GM12878 (cell line): ENCODE data around the gene MDGA2. TPM values are rescaled to one million over a fixed set of nuclear protein-coding genes. Genes with fewer than 3 reads are reported as not detected.
"Not testable (repeated sequence)": the region's sequence is repeated elsewhere in the genome, so short reads cannot be mapped to it uniquely, and the experiment has no call there.

Experiments used
- ATAC-seq: fragments of 200-7000 bp; cut with Tn5 transposase; 3 replicates; pipeline ENCODE4 v1.9.1; 2020; ENCODE audit warnings: mild to moderate bottlenecking, moderate library complexity
- BruUV-seq: library from RNA; stranded (reverse); fragments of 400-500 nt; replicated peaks from 2 replicates; lab custom pipeline; 2021; lab: Mats Ljungman, UMichigan
- CTCF ChIA-PET: fragments of 300-600 bp; sonication (Branson Sonifier 250); formaldehyde crosslinking; extraction: SDS; loops from one replicate; lab custom pipeline; 2021; ENCODE audit warnings: inconsistent platforms; lab: Yijun Ruan, JAX
- POLR2A ChIA-PET: fragments of 350-600 bp; formaldehyde crosslinking; extraction: SDS; loops from one replicate; lab custom pipeline; 2021; ENCODE audit warnings: inconsistent platforms; lab: Charles Lee
- RAD21 ChIA-PET: fragments of 300-600 bp; sonication (Branson Sonifier 250); formaldehyde crosslinking; loops from one replicate; lab custom pipeline; 2023; ENCODE audit warnings: antibody characterized with exemption; ENCODE audit not compliant: unreplicated experiment; lab: Charles Lee
- SMC1A ChIA-PET: fragments of 300-600 bp; sonication (Branson Sonifier 250); formaldehyde crosslinking; loops from one replicate; lab custom pipeline; 2023; ENCODE audit not compliant: unreplicated experiment, uncharacterized antibody; lab: Charles Lee
- DNase-seq: peaks from one replicate; pipeline ENCODE4 v3.0.0-alpha.2; 2011; ENCODE audit warnings: low read depth, low spot score
- FAIRE-seq: peaks from 3 replicates; lab custom pipeline; 2011; peaks lifted over from hg19 to GRCh38; lab: Jason Lieb, UNC
- H2AFZ ChIP-seq: 2 replicates; pipeline ENCODE4 v1.6.0; 2011; ENCODE audit warnings: low read depth, low read length, control low read depth; ENCODE audit not compliant: control insufficient read depth
- H3K27ac ChIP-seq: 2 replicates; pipeline ENCODE4 v1.5.1; 2011; ENCODE audit warnings: control low read depth; ENCODE audit not compliant: control insufficient read depth, insufficient read depth
- H3K27me3 ChIP-seq, 2 experiments: replicated peaks in 1 of 2; 2 replicates each; pipeline versions ENCODE4 v1.6.0 to v1.6.1; 2011; ENCODE audit warnings: low read length in 1 of 2; ENCODE audit not compliant: control insufficient read depth in 2 of 2, insufficient read depth in 2 of 2
- H3K36me3 ChIP-seq, 2 experiments: 2 replicates each; pipeline ENCODE4 v1.5.1; 2011; ENCODE audit warnings: low read length in 1 of 2; ENCODE audit not compliant: control insufficient read depth in 2 of 2, insufficient read depth in 2 of 2
- H3K4me1 ChIP-seq: 2 replicates; pipeline ENCODE4 v1.6.1; 2011; ENCODE audit warnings: mild to moderate bottlenecking, low read length, moderate library complexity, mixed read lengths; ENCODE audit not compliant: control insufficient read depth, insufficient read depth
- H3K4me2 ChIP-seq: 2 replicates; pipeline ENCODE4 v1.6.0; 2011; ENCODE audit warnings: control low read depth; ENCODE audit not compliant: control insufficient read depth, insufficient read depth
- H3K4me3 ChIP-seq: fragments of 200-600 bp; sonication (generic); 2 replicates; pipeline ENCODE4 v1.5.1; 2016
- H3K79me2 ChIP-seq: 2 replicates; pipeline ENCODE4 v1.6.0; 2011; ENCODE audit warnings: low read length; ENCODE audit not compliant: control insufficient read depth, insufficient read depth
- H3K9ac ChIP-seq: 2 replicates; pipeline ENCODE4 v1.8.0; 2011; ENCODE audit warnings: low read length, control low read depth, mixed read lengths; ENCODE audit not compliant: control insufficient read depth, insufficient read depth
- H3K9me3 ChIP-seq: replicated peaks from 3 replicates; pipeline ENCODE4 v1.5.1; 2011; ENCODE audit warnings: mild to moderate bottlenecking, low read length; ENCODE audit not compliant: control insufficient read depth, insufficient read depth
- H4K20me1 ChIP-seq: 2 replicates; pipeline ENCODE4 v1.6.0; 2011; ENCODE audit not compliant: control insufficient read depth, insufficient read depth
- BACH1 ChIP-seq: fragments of 450-650 bp; IDR thresholded peaks from 2 replicates; pipeline ENCODE4 v1.6.1; 2017; ENCODE audit warnings: mild to moderate bottlenecking, borderline replicate concordance
- JUNB ChIP-seq: IDR thresholded peaks from 2 replicates; pipeline ENCODE4 v1.6.1; 2016; ENCODE audit warnings: antibody characterized with exemption, mild to moderate bottlenecking
- JUND ChIP-seq: IDR thresholded peaks from 2 replicates; pipeline ENCODE4 v1.6.1; 2012; ENCODE audit warnings: low read depth, mild to moderate bottlenecking, low read length, improper control_type of control experiment, moderate library complexity
- KDM1A ChIP-seq: fragments of 200-600 bp; sonication (generic); IDR thresholded peaks from 2 replicates; pipeline ENCODE4 v1.6.1; 2016; ENCODE audit warnings: borderline replicate concordance
- NRF1 ChIP-seq: conservative IDR thresholded peaks from 2 replicates; pipeline ENCODE4 v1.6.1; 2011; ENCODE audit warnings: mild to moderate bottlenecking, low read depth, low read length, improper control_type of control experiment
- POLR2A ChIP-seq: IDR thresholded peaks from 2 replicates; pipeline ENCODE4 v1.6.1; 2011; ENCODE audit warnings: low read depth, mild to moderate bottlenecking, low read length
- POU2F2 ChIP-seq: IDR thresholded peaks from 3 replicates; pipeline ENCODE4 v1.6.1; 2011; ENCODE audit warnings: low read depth, mild to moderate bottlenecking, low read length, borderline replicate concordance
- SMAD5 ChIP-seq: IDR thresholded peaks from 2 replicates; pipeline ENCODE4 v1.6.1; 2016; ENCODE audit warnings: antibody characterized with exemption, low read depth
- SMARCA5 ChIP-seq: fragments of 450-650 bp; IDR thresholded peaks from 2 replicates; pipeline ENCODE4 v1.6.1; 2017; ENCODE audit warnings: mild to moderate bottlenecking
- YY1 ChIP-seq: IDR thresholded peaks from 2 replicates; pipeline ENCODE4 v1.6.1; 2011; ENCODE audit warnings: low read depth, mild to moderate bottlenecking, low read length
- ZBTB4 ChIP-seq: fragments of 450-650 bp; formaldehyde crosslinking; IDR thresholded peaks from 2 replicates; pipeline ENCODE4 v1.4.0; 2022; ENCODE audit warnings: mild to moderate bottlenecking, moderate library complexity
- WGBS: methylation state at CpG from one replicate; pipeline ENCODE4 v1.1.6; 2016; ENCODE audit warnings: low lambda C conversion rate; ENCODE audit not compliant: insufficient replicate concordance, insufficient coverage; ENCODE audit errors: missing lambda C conversion rate; 5-methylcytosine and 5-hydroxymethylcytosine counted together
- in situ Hi-C: fragments of 300-500 bp; cut with MboI; formaldehyde crosslinking; loops from 9 replicates; pipeline ENCODE4 v1.14.3; 2018; ENCODE audit warnings: mixed read lengths
- intact Hi-C: fragments of 100-400 bp; cut with micrococcal nuclease; formaldehyde crosslinking; loops from one replicate; pipeline ENCODE4 v1.14.2; 2022; ENCODE audit not compliant: unreplicated experiment
- polyA plus RNA-seq, 11 experiments: library from polyadenylated mRNA; depleted of rRNA in 4 of 11; unstranded in 6 of 11; stranded (reverse) in 5 of 11; fragments of >200 nt; fragmentation: Nextera tagmentation in 4 of 11; fragmentation: Illumina TruSeq in 1 of 11; extraction: Ambion mirVana in 4 of 11; extraction: Trizol in 1 of 11; gene quantifications; 1 replicate in 1 of 11; 2 replicates in 10 of 11; pipeline versions ENCODE4 v1.2.1 to v1.2.3, GENCODE V29; 2011 to 2016; ENCODE audit warnings: inconsistent platforms in 2 of 11, missing spikeins in 2 of 11, low read depth in 1 of 11
- total RNA-seq, 4 experiments: library from RNA; depleted of rRNA in 3 of 4; stranded (reverse); fragments of >200 nt in 3 of 4; fragmentation: Illumina TruSeq in 1 of 4; extraction: Trizol in 1 of 4; gene quantifications; 2 replicates each; pipeline versions ENCODE4 v1.2.1 to v1.2.3, GENCODE V29; 2013 to 2021
- TF ChIP-seq, protein P1 (sequence below): IDR thresholded peaks from 2 replicates; pipeline ENCODE4 v1.6.1; 2012; ENCODE audit warnings: low read depth, low read length, improper control_type of control experiment

MDGA2 gene
- total and polyA plus RNA-seq, 10 of the 15 experiments (the other 5 are each of a cell fraction or from before 2014, with no cell fraction given), result not detected

- TF ChIP-seq NRF1 (no peak), POU2F2 (no peak), YY1 (no peak), SMAD5 (no peak), JUNB (no peak), JUND (no peak), BACH1 (no peak)
- TF ChIP-seq, protein P1, sequence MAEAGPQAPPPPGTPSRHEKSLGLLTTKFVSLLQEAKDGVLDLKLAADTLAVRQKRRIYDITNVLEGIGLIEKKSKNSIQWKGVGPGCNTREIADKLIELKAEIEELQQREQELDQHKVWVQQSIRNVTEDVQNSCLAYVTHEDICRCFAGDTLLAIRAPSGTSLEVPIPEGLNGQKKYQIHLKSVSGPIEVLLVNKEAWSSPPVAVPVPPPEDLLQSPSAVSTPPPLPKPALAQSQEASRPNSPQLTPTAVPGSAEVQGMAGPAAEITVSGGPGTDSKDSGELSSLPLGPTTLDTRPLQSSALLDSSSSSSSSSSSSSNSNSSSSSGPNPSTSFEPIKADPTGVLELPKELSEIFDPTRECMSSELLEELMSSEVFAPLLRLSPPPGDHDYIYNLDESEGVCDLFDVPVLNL, result no peak
These were observed 488.9 kb downstream of the MDGA2 start (continued) for GRCh38 chr14:47186486-47186885.

GRCh38 chr14:47179906-47180305 lies 495.5 kb downstream of the MDGA2 start:
- in situ Hi-C loops (no loop called here), intact Hi-C loops (no loop called here)
- ChIA-PET CTCF (no interaction called here), POLR2A (no interaction called here), SMC1A (no interaction called here), RAD21 (no interaction called here)
- no peaks in the 10 kb centered on the region for H3K36me3 ChIP-seq
- no peaks in the 10 kb centered on the region for H3K4me1 ChIP-seq
- no peak overlapping the region for H3K4me2 ChIP-seq
- H3K4me3 ChIP-seq, result no peak overlapping the region
- no peak for ATAC-seq
- no peak for TF ChIP-seq KDM1A
- no peak for TF ChIP-seq SMARCA5
- no peak for TF ChIP-seq ZBTB4 (CRISPR knock-in tag)
- no peak for TF ChIP-seq POLR2A
- no peak overlapping the region for H3K9ac ChIP-seq
- H4K20me1 ChIP-seq, result no peaks in the 10 kb centered on the region
- WGBS, result 75% methylated on average over 1 of the region's 1 CpG
- FAIRE-seq, result no peak
- H3K27ac ChIP-seq, result no peak overlapping the region
- no peaks in the 10 kb centered on the region for H3K79me2 ChIP-seq
- no TSS peak for BruUV-seq
- H2AFZ ChIP-seq, result no peak overlapping the region
- no peak for DNase-seq
- H3K27me3 ChIP-seq, result no peaks in the 10 kb centered on the region
- no peaks in the 10 kb centered on the region for H3K9me3 ChIP-seq

DNA sequence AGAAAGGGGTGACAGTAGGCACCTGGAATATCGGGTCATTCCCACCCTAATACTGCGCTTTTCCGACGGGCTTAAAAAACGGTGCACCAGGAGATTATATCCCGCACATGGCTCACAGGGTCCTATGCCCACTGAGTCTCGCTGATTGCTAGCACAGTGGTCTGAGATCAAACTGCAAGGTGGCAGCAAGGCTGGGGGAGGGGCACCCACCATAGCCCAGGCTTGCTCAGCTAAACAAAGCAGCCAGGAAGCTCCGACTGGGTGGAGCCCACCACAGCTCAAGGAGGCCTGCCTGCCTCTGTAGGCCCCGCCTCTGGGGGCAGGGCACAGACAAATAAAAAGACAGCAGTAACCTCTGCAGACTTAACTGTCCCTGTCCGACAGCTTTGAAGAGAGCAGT lies 503.5 kb downstream of the MDGA2 start:
- not testable (repeated sequence) for H3K4me2 ChIP-seq, FAIRE-seq

More for the DNA sequence above, 503.5 kb downstream of the MDGA2 start:
- RAD21 ChIA-PET, H3K4me3 ChIP-seq, POLR2A ChIA-PET, H3K27ac ChIP-seq, intact Hi-C loops, H3K27me3 ChIP-seq, H3K36me3 ChIP-seq, in situ Hi-C loops, H3K9me3 ChIP-seq, H3K79me2 ChIP-seq, BruUV-seq, H3K4me1 ChIP-seq, DNase-seq, H3K9ac ChIP-seq, H2AFZ ChIP-seq, SMC1A ChIA-PET, H4K20me1 ChIP-seq, ATAC-seq, CTCF ChIA-PET: not testable (repeated sequence)
- 57% methylated on average over 9 of the region's 10 CpGs for whole genome bisulfite sequencing
